ENCODE measurements around the gene PTPRS.

The PTPRS gene

DNA sequence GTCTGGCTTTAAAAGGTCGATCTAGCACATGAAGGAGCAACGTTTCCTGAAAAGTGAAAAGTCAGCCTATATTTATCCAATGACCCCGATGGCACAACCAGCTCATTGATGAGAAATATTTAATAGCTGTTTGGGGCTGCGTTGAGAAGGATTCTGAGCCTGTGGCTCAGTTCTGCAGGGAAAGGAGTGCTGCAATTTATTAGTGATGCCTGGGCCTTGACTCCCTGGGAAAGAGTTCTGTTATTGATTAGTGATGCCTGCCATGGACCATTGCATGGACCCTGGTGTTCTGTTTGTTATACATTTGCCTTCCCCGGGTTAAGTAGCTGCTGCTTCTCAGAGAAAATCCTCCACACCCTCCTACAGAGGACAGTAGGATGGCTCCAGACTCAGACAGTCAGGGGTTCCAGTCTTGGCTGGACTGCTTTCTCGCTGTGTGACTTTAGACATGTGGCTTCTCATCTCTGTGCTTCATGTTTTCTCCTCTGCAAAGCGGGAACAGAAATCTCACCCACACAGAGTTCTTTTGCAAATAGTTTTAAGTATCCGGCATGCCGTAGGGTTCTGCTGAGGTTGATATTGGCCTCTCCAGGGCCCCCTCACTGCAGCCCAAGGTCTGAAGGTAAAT lies 17.7 kb upstream of the PTPRS start:
- TF ChIP-seq FOXP2 (optimal IDR thresholded peaks at IDR 0.05; ENCODE audit: control extremely low read depth, extremely low read length, insufficient read depth) (no peak), EZH2 (IDR thresholded peaks at IDR 0.05) (no peak), POLR2AphosphoS5 (IDR thresholded peaks at IDR 0.05; ENCODE audit: borderline replicate concordance, low read depth, low read length) (no peak)
- Histone ChIP-seq H3K27ac (no peak overlapping the region), H3K4me3 (no peak overlapping the region), H3K9ac (ENCODE audit: insufficient read length) (no peak overlapping the region), H3K36me3 (ENCODE audit: insufficient read depth, low read length) (no peaks in the 10 kb centered on the region), H3K9me3 (ENCODE audit: low read depth, low read length) (no peaks in the 10 kb centered on the region)
- no peak for DNase-seq (ENCODE audit: low read depth, low spot score)

DNA sequence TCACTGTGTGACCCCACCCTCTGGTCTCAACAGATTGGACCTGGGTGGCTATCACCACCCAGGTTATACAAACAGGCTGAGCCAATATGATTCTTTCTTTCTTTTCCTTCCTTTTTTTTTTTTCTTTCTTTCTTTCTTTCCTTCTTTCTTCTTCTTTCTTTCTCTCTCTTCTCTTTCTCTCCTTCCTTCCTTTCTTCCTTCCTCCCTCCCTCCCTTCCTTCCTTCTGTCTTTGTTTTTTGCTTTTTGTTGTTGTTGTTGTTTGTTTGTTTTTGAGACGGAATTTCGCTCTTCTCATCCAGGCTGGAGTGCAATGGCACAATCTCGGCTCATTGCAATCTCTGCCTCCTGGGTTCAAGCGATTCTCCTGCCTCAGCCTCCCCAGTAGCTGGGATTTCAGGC lies 17.0 kb upstream of the PTPRS start:
- TF ChIP-seq FOXP2 (optimal IDR thresholded peaks at IDR 0.05; ENCODE audit: control extremely low read depth, extremely low read length, insufficient read depth) = no peak
- TF ChIP-seq POLR2AphosphoS5 (IDR thresholded peaks at IDR 0.05; ENCODE audit: borderline replicate concordance, low read depth, low read length) = no peak
- no peak for TF ChIP-seq EZH2 (IDR thresholded peaks at IDR 0.05)
- no peak overlapping the region for H3K27ac ChIP-seq
- no peak overlapping the region for H3K9ac ChIP-seq (ENCODE audit: insufficient read length)
- H3K4me3 ChIP-seq = no peak overlapping the region
- no peak for DNase-seq (ENCODE audit: low read depth, low spot score)
- no peaks in the 10 kb centered on the region for H3K9me3 ChIP-seq (ENCODE audit: low read depth, low read length)
- H3K36me3 ChIP-seq (ENCODE audit: insufficient read depth, low read length) = no peaks in the 10 kb centered on the region

DNA sequence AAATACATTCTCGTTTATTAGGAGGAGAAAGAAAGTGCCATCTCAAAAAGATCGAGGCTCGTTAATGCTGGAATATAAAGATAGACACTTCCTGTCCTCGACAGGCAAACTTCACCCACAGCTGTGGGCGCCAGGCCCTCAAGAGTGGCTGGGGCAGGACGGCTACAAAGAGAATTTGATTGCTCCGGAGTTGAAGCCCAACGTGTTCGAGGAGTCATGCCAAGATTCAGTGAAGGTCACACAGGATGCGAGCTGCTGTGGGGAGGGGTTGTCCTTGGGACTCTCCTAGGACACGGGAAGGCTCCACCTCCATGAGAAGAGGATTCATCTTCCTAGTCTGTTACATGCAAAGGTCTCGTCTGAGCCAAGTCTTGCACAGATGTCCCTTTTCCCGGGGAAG lies 16.3 kb upstream of the PTPRS start:
- no peak overlapping the region for H3K9ac ChIP-seq (ENCODE audit: insufficient read length)
- no peaks in the 10 kb centered on the region for H3K36me3 ChIP-seq (ENCODE audit: insufficient read depth, low read length)
- no peak overlapping the region for H3K27ac ChIP-seq
- TF ChIP-seq EZH2 (IDR thresholded peaks at IDR 0.05) = no peak
- TF ChIP-seq POLR2AphosphoS5 (IDR thresholded peaks at IDR 0.05; ENCODE audit: borderline replicate concordance, low read depth, low read length) = no peak
- TF ChIP-seq FOXP2 (optimal IDR thresholded peaks at IDR 0.05; ENCODE audit: control extremely low read depth, extremely low read length, insufficient read depth) = no peak
- no peak overlapping the region for H3K4me3 ChIP-seq
- no peaks in the 10 kb centered on the region for H3K9me3 ChIP-seq (ENCODE audit: low read depth, low read length)
- DNase-seq (ENCODE audit: low read depth, low spot score) = no peak

DNA sequence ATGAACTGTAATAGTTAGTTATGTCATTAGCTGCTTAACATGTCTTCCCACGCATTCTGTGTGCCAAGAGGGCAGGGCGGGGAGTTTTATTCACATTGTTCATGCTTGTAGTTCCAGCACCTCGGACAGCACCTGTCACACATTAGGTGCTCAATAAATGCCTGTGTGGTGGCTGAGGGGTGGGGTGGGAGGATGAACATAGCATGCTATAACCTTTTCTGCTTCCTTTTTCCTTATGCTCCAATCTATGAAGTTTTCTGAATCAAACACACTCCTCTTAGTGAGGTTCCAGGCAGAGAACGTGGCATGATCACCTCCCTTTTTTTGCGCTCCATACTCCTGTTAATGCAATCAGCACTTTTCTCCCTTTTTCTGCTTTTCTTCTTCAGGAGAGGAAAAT lies 15.8 kb upstream of the PTPRS start:
- Histone ChIP-seq H3K4me3 (no peak overlapping the region), H3K36me3 (ENCODE audit: insufficient read depth, low read length) (no peaks in the 10 kb centered on the region), H3K27ac (no peak overlapping the region), H3K9me3 (ENCODE audit: low read depth, low read length) (no peaks in the 10 kb centered on the region), H3K9ac (ENCODE audit: insufficient read length) (no peak overlapping the region)
- DNase-seq (ENCODE audit: low read depth, low spot score) = no peak
- TF ChIP-seq EZH2 (IDR thresholded peaks at IDR 0.05) (no peak), FOXP2 (optimal IDR thresholded peaks at IDR 0.05; ENCODE audit: control extremely low read depth, extremely low read length, insufficient read depth) (no peak), POLR2AphosphoS5 (IDR thresholded peaks at IDR 0.05; ENCODE audit: borderline replicate concordance, low read depth, low read length) (no peak)

DNA sequence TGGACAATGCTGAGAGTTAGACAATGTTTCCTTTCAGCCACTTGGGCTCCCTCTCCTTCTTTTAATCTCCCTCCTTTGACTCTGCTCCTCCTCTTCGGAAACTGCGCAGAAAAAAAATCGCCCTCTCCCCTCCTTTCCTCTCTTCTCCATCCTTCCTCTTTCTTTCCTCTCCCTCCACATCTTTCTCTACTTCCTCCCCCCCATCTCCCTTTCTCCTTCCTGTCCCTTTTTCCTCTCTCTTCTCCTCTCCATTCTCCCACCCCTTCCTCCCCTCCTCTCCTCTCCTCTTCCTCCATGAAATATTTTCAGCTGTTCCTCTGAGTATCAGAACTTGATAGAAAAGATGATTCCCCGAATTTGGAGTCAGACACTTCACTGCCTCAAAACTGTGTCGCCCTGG lies 15.1 kb upstream of the PTPRS start:
- Histone ChIP-seq H3K9ac (ENCODE audit: insufficient read length) (no peak overlapping the region), H3K27ac (no peak overlapping the region), H3K9me3 (ENCODE audit: low read depth, low read length) (no peaks in the 10 kb centered on the region), H3K36me3 (ENCODE audit: insufficient read depth, low read length) (no peaks in the 10 kb centered on the region), H3K4me3 (no peak overlapping the region)
- no peak for DNase-seq (ENCODE audit: low read depth, low spot score)
- TF ChIP-seq POLR2AphosphoS5 (IDR thresholded peaks at IDR 0.05; ENCODE audit: borderline replicate concordance, low read depth, low read length) = no peak
- no peak for TF ChIP-seq FOXP2 (optimal IDR thresholded peaks at IDR 0.05; ENCODE audit: control extremely low read depth, extremely low read length, insufficient read depth)
- no peak for TF ChIP-seq EZH2 (IDR thresholded peaks at IDR 0.05)

DNA sequence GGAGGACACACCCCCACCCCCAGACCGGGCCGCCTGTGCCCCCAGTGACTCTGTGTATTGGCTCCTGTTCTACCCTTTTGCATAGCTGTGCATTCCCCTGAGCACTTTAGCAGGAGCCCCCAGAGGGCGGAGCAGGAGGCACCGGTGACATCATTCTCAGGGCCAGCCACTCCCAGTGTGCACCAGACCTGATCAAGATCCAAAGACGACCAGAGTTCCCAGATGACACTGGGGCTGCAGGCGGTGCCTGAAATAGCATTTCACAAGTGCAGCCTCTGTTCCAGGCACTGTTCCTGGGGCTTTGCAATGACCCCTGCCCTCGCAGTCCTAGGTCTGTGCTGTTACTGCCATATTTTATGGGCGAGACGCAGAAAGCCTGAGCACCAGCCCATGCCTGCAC lies 14.5 kb upstream of the PTPRS start:
- Histone ChIP-seq H3K9ac (ENCODE audit: insufficient read length) (no peak overlapping the region), H3K9me3 (ENCODE audit: low read depth, low read length) (no peaks in the 10 kb centered on the region), H3K27ac (no peak overlapping the region), H3K36me3 (ENCODE audit: insufficient read depth, low read length) (no peaks in the 10 kb centered on the region), H3K4me3 (no peak overlapping the region)
- no peak for DNase-seq (ENCODE audit: low read depth, low spot score)
- TF ChIP-seq EZH2 (IDR thresholded peaks at IDR 0.05) (no peak), FOXP2 (optimal IDR thresholded peaks at IDR 0.05; ENCODE audit: control extremely low read depth, extremely low read length, insufficient read depth) (no peak), POLR2AphosphoS5 (IDR thresholded peaks at IDR 0.05; ENCODE audit: borderline replicate concordance, low read depth, low read length) (no peak)

DNA sequence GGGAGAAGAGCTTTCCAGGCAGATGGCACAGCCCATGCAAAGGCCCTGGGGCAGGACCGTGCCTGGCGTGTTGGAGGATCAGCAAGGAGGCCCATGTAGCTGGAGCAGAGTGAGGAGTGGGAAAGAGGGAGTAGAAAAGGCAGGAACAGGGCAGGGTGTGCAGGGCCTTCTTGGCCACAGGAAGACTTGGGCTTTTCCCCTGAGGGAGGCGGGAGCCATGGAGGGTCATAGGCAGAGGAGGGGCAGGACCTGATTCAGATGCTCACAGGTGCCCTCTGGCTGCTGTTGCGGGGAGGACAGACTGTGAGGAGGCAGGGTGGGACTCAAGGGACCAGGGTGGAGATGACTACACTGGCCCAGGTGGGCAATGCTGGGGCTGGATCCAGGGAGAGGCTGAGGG lies 13.8 kb upstream of the PTPRS start:
- Histone ChIP-seq H3K9ac (ENCODE audit: insufficient read length) (no peak overlapping the region), H3K27ac (no peak overlapping the region), H3K4me3 (no peak overlapping the region), H3K9me3 (ENCODE audit: low read depth, low read length) (no peaks in the 10 kb centered on the region), H3K36me3 (ENCODE audit: insufficient read depth, low read length) (no peaks in the 10 kb centered on the region)
- no peak for DNase-seq (ENCODE audit: low read depth, low spot score)
- no peak for TF ChIP-seq FOXP2 (optimal IDR thresholded peaks at IDR 0.05; ENCODE audit: control extremely low read depth, extremely low read length, insufficient read depth)
- no peak for TF ChIP-seq EZH2 (IDR thresholded peaks at IDR 0.05)
- TF ChIP-seq POLR2AphosphoS5 (IDR thresholded peaks at IDR 0.05; ENCODE audit: borderline replicate concordance, low read depth, low read length) = no peak

DNA sequence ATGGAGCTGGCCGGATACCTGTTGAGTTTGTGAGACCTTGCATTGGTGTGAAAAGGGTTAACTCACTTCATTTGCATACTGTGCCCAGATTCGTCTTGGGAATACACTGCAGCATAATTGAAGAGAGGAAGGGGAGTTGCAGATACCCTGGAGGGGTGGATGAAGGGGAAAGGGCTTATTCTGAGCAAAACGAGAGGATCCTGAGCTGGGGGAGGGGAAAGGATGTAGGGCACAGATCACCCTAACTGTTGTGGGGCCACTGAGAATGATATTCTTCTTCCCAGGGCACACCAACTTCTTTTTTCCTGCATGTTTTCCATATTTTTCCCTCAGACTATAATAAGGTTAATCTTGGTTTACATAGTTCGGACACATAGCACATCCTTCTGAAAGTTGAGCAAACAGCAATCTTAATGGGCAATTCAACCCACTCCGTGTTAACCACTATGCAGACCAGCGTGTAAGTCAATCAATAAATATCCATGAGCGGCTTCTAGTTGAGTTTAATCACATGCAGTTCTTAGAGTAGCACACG lies 11.7 kb upstream of the PTPRS start:
- H3K4me3 ChIP-seq = no peak overlapping the region
- TF ChIP-seq FOXP2 (optimal IDR thresholded peaks at IDR 0.05; ENCODE audit: control extremely low read depth, extremely low read length, insufficient read depth) (no peak), EZH2 (IDR thresholded peaks at IDR 0.05) (no peak), POLR2AphosphoS5 (IDR thresholded peaks at IDR 0.05; ENCODE audit: borderline replicate concordance, low read depth, low read length) (peak; percentile 51; the same call in 1 of the 2 replicates)
- no peak overlapping the region for H3K27ac ChIP-seq

More for the DNA sequence above, 11.7 kb upstream of the PTPRS start:
- H3K36me3 ChIP-seq (ENCODE audit: insufficient read depth, low read length) = no peaks in the 10 kb centered on the region
- peak; percentile 10 for DNase-seq (ENCODE audit: low read depth, low spot score)
- H3K9ac ChIP-seq (ENCODE audit: insufficient read length) = no peak overlapping the region
- no peaks in the 10 kb centered on the region for H3K9me3 ChIP-seq (ENCODE audit: low read depth, low read length)

All from SK-N-MC (cell line).